Stimulated activated CD4-positive, alpha-beta T cell treated with anti-CD3 and anti-CD28 coated beads, Interleukin-1b, Interleukin-23, amount 100 ng/mL, for 24 hours (primary cell): ENCODE measurements around the gene UBE2E2.
"Not testable (repeated sequence)": the region's sequence is repeated elsewhere in the genome, so short reads cannot be mapped to it uniquely, and the experiment has no call there.

Experiments used
- DNase-seq, 4 experiments: peaks; one replicate each; pipeline ENCODE4 v3.0.0-alpha.2; 2020; ENCODE audit warnings: low read depth in 4 of 4, low spot score in 1 of 4

Gene UBE2E2

DNA sequence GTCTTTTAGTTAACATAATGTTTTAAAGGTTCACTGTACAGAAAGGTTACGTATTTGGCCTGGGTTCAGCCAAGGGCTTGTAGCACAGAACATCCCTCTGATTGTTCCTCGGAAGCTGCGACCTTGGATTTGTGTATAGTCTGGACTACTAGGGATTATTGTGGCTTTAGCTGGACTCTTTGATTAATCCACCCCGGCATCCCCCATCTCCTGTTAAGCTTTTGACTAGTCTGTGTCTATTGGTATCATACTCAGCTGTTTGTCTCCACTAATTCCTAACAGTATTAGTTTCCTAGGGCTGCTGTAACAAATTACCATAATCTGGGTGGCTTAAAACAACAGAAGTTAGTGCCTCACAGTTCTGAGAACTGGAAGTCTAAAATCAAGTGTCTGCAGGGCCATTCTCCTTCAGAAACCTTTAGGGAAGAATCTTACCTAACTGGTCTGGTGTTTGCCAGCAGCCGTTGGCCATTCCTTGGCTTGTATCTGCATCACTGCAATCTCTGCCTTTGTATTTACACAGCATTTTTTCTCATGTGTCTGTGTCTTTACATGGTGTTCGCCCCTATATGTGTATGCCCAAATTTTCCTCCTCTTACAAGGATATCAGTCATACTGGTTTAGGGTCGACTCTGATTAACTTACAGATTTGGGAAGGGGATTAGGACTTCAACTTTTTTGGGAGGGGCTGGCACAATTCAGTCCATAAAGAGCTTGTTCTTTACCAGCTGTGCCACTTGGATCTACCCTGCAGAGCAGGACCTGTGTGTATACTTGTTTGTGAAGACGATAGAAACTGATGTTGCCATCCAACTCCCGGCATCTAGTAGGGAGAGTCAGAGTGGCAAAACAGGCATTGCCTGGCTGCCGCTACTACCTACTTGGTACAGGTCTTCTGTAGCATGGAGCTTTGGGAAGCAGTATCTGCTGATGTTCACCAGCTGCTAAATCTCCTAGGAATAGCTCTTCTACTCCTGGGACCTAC is 117.8 kb downstream of the UBE2E2 start:
- DNase-seq = no peak

DNA sequence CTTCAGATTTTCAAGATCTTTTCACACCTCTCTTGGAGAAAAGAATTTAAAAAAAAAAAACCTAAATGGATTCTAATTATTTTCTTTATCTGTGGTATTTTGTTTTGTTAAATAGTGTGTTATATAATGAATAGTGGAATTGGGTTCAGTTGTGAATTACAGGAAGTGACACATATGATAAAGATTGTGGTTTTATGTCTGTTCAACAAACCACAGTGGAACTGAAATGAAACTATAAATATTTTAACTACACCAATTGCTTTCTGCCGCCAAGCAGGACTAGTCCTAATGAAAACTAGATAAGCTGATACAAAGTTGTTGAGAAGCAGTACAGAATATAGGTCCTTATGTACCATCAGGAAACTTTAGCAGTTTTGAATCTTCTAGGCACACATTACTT is 121.6 kb downstream of the UBE2E2 start:
- DNase-seq = no peak

DNA sequence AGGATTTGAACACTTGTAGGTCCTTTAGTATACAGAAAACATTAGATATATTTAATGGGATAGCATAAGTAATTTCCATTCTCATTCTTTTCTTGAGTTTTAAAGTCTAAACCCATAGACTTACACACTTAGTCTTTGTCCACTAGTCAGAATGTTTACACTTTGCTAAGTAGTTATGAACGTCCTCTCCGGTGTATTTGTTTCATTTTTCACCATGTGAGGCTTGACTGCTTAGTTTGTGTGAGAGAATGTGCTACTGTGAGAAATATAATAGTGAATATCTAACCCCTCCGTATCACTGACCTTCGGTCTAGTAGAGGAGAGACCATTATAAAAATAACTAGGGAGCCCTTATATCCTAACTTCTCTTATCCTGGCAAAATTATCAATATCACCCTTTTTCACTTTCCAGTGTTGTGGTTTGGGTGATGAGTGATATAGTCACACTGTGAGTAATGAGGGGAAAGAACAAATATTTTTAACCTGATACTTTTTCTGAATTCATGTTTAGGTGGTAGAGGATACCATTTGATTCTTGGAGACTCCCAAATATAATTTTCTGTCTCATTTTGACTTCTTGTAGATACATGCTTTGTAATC is 122.4 kb downstream of the UBE2E2 start:
- no peak for DNase-seq

DNA sequence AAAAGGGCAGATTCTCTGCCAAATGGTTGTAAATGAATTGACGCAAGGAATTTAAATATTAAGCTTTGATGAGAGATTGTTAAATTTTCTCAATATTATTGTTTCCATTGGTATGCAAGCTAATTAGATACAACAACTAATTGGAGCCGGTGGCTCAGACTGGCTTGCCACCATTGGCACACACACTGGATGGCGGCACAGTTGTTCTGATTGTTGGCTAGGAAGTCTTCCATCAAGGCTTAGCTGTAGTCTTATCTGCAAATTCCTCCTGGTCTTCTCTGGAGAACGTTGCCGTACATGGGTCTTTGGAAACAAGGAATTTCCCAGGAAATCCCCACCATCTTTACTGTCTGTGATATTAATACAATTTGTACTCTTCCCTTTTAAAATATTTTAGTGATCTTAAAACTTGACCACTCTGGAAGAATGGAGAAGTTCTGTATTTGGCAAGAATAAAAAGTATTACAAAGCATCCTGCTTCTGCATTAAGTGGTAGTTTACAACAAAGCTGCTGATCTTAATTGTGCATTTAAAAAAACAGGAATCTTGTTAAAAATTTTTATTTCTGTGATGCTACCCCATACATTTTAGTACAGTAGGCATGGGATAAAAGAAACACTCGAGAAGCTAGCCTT is 126.5 kb downstream of the UBE2E2 start:
- no peak for DNase-seq

DNA sequence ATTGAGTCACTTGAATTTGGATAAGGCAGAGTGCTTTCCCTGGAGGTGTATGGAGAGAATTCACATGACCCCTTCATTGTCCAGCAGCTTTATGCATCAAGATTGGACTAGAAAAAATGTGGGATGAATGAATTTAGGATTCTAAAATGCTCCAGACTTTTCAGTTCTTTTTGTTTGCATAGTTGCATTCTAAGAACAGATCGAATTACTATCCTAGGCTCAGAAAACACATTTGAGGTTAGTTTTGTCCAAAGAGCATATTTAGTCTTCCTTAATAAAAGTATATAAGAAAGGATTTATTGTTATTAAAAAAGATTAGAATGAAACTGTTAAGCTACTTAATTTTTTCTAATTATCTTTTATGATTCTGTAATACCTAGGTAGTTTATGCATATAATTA is 127.4 kb downstream of the UBE2E2 start:
- no peak for DNase-seq

DNA sequence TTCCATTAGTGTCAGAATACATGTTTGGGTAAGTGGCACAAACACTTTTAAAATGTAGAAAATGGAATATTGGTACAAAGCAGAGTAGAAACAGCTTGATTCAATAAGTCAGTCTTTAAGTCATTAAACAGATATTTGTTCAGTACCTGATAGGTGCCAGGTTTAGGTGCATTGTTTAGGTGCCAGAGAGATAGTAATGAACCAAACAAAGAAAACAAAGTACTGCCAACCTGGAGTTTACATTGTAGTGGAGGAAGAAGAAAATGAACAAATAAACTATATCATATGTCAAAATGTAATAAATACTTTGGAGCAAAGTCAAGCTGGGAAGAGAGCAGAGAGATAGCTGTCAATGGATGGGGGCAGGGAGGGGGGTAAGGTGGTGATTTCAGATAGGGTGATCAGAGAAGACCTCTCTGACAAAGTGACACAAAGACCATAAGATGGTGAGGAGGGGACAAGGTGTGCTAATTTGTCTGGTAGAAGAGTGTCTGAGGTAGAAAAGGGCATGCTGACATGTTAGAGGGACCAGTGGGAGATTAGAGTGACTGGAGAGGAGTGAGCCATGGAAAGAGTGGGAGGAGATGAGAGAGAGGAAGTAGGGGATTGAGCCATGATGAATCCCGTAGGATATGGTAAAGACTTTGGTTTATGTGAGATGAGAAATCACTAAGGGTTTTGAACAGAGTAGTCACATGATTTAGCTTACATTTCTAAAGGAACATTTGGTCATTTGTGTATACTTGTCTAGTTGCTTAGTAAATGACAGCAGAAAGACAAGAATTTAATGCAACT is 128.2 kb downstream of the UBE2E2 start:
- no peak for DNase-seq

DNA sequence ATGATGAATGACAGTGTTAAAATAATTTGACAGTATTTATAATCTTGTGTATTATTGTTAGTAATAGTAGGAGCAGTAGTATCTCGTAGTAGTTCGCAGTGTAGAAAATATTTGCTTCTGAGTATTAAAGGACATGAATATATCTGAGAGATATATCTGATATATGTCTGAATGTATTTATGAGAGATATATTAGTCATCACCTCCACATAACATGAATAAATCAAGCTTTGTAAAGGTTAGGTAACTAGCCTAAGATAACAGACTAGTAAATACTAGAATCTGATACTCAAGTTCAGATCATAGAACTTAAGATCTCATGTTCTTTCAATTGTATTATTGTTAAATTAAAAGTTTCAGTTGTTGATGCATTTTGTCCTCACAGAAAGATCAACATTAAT is 130.5 kb downstream of the UBE2E2 start:
- DNase-seq = no peak

DNA sequence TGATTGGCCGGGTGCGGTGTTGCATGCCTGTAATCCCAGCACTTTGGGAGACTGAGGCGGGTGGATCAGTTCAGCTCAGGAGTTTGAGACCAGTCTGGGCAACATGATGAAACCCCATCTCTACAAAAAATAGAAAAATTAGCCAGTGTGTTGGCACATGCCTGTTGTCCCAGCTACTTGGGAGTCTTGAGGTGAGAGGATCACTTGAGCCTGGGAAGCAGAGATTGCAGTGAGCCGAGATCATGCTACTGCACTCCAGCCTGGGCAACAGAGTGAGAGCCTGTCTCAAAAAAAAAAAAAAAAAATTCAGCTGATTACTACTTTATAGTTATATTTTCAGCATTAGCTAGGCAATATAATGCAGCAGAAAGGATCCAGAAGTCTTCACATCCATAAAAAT is 133.7 kb downstream of the UBE2E2 start:
- DNase-seq = not testable (repeated sequence)

DNA sequence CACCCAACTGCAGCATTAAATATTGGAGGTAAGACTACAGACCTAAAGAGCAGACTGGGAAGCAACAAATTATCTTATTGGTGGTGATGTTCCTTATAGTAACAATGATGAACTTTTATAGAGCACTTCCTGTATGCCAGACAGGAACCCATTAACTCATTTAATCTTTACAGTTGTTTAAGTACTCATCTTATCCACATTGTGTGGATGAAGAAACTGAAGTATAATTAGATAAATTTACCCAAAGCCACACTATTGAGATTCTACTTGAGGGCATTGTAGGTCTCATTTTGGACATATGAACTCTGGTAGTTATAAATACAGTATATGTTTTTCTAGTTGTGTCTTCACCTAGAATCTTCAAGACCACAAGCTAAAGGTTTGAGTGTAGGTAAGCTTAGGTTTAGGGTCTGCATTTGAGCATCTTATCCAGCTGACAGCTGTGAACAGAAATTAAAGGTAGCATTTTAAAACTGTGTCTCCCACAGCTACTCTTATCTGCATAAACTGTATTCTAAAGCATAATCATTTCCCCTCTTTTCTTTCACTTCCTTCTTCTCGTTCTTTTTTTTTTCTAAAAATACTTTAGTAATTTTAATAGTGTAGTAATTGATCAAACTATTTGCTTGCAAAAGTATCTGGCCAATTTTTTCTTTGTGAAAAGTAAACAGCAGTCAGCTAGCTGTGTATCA is 138.2 kb downstream of the UBE2E2 start:
- no peak for DNase-seq

DNA sequence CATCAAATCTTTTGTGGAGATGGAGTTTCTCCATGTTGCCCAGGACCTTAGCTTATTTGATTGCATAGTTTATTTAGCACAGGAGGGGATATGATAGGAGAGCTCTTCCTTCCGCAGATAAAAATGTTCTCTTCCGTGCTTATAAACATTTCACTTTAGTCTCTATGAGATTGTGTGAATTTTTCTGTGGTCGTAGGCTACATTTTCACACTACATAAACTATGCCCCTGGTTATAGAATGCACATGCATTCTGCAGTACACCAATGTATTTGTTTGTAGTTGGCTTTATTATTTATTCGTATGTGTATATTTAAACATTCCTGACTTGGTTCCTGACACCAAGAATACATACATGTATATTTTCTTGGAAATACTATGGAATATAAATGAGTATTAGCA is 139.2 kb downstream of the UBE2E2 start:
- DNase-seq = no peak

DNA sequence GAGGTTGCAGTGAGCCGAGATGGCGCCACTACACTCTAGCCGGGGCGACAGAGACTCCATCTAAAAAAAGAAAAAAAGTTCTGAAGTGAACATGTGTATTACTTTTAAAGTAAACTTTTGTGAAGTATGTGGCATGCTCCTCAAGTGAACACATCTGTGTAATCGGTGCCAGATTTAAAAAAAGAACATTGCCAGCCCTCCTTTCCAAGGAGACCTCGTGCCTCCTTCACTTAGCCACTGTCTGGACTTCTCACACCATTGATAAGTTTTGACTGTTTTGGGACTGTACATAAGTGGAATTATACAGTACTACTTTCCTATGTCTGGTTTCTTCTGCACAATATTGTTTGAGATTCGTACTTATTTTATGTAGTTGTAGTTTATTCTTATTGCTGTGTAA is 140.4 kb downstream of the UBE2E2 start:
- no peak for DNase-seq

DNA sequence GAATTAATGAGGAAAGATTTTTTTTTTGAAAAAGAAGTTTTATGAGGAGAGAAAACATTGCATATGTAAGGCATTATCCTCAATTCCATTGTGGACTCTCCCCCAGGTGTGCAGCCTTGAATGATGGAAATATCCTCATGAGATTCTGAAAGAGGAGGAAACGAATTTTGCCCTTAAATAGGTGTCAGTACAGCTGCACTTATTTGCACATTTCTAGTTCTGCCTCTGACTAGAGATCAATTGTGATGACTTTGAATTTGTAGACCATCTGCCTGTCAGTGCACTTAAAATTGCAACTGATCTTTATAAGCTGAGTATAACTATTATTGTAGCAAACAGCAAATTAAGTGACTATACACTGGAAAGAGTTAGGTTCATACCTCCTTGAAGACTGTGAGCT is 141.8 kb downstream of the UBE2E2 start:
- DNase-seq = no peak

DNA sequence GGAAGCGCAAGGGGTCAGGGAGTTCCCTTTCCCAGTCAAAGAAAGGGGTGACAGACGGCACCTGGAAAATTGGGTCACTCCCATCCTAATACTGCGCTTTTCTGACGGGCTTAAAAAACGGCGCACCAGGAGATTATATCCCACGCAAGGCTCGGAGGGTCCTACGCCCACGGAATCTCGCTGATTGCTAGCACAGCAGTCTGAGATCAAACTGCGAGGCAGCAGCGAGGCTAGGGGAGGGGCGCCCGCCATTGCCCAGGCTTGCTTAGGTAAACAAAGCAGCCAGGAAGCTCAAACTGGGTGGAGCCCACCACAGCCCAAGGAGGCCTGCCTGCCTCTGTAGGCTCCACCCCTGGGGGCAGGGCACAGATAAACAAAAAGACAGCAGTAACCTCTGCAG is 146.3 kb downstream of the UBE2E2 start:
- not testable (repeated sequence) for DNase-seq

DNA sequence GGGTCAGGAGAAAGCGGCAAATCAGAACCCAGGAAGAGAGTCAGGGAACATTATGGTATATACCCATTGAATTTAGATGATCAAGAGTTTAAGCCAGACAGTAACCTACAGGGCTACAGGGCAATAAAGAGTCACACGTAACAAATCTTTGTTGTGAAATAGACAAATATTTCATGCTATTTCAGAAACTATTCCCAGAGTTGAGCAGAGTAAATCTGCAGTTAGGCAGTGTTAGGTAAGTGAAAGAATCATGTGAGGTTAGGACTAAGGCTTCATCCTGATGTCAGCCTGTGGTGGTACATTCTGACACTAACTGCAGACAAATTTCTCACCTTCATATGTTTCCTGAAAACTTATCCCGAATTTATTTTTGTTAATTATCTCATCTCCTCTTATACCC is 153.0 kb downstream of the UBE2E2 start:
- DNase-seq = no peak

DNA sequence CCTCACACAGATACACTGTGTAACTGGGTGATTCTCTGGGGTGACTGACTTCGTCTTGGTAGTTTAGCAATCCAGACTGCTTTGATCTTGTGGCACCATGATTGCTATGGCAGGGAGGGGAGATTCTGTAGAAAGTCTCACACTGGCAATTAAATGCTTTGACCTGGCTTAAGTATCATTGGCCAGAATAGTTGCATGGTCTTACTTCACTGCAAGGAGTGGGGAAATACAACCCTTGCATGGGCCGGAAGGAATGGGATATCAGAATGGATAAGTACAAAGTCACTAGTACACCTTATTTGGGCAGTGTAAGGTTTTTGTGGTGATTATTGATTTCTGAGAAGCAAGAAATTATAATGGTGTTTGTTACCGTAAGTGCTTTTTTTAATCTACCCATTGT is 153.8 kb downstream of the UBE2E2 start:
- DNase-seq = no peak

DNA sequence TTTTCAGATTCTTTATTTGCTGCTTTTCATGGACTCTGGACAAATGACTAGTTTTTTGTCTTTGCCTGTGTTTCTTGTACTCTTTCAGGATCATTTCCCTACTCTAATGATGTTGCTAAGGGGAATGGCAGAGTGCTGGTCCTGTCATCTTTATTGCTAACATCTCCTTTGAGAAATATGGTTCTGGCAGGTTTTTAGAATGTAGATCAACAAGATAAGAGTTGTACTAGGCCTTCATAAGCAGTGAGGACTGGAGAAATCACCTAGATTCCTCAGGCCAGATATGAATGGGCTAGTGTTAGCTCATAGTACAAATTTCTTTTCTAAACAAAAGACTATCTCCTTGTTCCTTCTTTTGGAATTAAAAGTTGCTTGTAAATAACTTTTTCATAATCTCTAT is 156.0 kb downstream of the UBE2E2 start:
- DNase-seq = no peak

DNA sequence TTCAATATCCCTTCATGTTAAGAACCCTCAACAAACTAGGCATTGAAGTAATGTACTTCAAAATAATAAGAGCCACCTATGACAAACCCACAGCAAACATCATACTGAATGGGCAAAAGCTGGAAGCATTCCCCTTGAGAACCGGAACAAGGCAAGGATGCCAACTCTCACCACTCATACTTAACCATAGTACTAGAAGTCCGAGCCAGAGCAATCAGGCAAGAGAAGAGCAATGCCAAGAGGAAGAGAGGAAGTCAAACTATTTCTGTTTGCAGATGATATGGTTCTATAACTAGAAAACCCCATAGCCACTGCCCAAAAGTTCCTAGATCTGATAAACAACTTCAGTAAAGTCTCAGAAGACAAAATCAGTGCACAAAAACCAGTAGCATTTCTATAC is 161.9 kb downstream of the UBE2E2 start:
- no peak for DNase-seq

DNA sequence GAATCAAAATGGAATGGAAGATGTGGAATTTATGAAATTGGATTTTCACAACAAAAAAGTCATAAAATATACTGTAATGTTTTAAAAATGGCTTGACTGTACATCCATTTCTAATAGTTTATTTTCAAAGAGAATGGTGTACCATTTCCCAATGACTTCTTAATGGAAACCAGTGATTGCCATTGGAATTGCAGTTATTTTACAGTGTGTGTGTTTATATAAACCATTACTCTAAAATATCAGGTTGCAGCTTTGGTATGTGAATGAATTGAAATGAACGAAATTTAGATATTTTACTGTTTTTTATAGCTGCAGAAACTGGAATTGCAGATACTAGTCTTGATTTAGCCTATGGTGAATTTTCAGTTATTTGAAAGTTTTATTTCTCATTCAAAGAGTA is 165.6 kb downstream of the UBE2E2 start:
- no peak for DNase-seq

DNA sequence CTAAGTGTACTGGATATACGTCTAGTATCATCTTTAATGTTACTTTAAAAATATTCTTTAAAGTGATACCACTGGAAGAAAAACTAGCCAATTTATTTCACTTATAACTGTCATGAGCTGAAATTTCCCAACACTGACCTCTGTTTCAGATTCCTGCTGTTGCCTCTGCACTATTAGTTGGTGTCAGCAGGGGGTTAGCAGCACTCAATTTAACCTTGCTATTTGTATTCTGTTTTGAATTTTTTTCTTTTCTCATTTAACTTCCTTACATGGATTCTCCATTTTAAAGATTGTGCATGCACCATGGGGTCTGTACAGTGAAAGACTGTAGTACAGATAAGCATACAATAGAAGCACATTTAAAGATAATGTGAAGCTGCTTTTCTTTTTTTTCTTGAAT is 169.2 kb downstream of the UBE2E2 start:
- no peak for DNase-seq

DNA sequence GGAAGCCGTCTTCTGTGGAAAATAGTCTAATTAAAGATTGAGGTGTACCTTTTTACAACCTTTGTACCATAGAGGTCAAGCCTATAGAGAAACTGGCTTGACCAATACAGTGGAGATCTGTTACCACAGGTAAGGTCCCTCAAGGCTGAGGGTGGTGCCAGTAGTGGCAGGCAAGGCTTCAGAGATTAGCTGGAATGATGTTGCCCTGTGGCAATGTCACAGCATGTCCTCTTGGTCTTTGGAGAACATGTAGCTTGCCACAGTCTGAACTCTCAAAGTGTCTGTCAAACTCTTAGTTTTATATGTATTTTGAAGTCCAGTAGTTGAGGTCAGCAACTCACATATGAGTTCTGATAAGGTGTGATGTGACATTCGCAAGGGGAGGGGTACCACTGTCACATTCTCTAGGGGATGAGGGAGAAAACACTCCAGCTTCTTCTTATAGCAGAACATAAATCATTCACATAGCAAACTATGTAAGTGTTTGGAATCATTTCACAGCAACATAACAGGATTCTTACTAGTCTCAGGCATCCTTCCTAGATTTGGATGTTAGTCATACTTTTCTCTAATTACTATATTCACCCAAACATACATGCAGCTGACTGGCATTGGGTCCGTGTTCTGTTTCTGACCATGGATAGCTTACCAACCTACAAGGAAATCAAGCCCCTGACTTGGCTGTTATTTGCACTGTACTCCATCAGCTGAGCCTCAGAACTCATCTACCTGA is 173.6 kb downstream of the UBE2E2 start:
- no peak for DNase-seq
